ENCODE measurements around the gene DHX35.

- TF ChIP-seq CTCF (conservative IDR thresholded peaks at IDR 0.05) (no peak), EZH2 (IDR thresholded peaks at IDR 0.05; ENCODE audit: low read depth) (no peak)
Measured at GRCh38 chr20:39021748-39022147, 59.6 kb downstream of the DHX35 start.
